ENCODE results near the gene TDRD6.

DNA sequence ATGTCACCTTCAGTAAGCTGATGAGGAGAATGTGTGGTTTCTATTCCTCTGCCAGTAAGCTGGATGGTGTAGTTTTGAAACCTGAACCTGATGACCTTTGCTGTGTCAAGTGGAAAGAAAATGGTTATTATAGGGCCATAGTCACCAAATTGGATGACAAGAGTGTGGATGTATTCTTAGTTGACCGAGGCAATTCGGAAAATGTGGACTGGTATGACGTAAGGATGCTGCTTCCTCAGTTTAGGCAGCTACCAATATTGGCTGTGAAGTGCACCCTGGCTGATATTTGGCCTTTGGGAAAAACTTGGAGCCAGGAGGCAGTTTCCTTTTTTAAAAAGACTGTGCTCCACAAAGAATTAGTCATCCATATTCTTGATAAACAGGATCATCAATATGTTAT, 2.0 kb downstream of the TDRD6 start:
- no peak for TF ChIP-seq ETV6 (conservative IDR thresholded peaks at IDR 0.05 in 1 of 2, IDR thresholded peaks at IDR 0.05 in 1 of 2; ENCODE audit: borderline replicate concordance in 1 of 2, low read depth in 1 of 2)
- TF ChIP-seq, protein P1, sequence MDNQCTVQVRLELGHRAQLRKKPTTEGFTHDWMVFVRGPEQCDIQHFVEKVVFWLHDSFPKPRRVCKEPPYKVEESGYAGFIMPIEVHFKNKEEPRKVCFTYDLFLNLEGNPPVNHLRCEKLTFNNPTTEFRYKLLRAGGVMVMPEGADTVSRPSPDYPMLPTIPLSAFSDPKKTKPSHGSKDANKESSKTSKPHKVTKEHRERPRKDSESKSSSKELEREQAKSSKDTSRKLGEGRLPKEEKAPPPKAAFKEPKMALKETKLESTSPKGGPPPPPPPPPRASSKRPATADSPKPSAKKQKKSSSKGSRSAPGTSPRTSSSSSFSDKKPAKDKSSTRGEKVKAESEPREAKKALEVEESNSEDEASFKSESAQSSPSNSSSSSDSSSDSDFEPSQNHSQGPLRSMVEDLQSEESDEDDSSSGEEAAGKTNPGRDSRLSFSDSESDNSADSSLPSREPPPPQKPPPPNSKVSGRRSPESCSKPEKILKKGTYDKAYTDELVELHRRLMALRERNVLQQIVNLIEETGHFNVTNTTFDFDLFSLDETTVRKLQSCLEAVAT (IDR thresholded peaks at IDR 0.05): no peak
- TF ChIP-seq CHD4 (IDR thresholded peaks at IDR 0.05): no peak
- no peak for TF ChIP-seq RCOR1 (conservative IDR thresholded peaks at IDR 0.05; ENCODE audit: low read depth, low read length)
- TF ChIP-seq, protein P2, sequence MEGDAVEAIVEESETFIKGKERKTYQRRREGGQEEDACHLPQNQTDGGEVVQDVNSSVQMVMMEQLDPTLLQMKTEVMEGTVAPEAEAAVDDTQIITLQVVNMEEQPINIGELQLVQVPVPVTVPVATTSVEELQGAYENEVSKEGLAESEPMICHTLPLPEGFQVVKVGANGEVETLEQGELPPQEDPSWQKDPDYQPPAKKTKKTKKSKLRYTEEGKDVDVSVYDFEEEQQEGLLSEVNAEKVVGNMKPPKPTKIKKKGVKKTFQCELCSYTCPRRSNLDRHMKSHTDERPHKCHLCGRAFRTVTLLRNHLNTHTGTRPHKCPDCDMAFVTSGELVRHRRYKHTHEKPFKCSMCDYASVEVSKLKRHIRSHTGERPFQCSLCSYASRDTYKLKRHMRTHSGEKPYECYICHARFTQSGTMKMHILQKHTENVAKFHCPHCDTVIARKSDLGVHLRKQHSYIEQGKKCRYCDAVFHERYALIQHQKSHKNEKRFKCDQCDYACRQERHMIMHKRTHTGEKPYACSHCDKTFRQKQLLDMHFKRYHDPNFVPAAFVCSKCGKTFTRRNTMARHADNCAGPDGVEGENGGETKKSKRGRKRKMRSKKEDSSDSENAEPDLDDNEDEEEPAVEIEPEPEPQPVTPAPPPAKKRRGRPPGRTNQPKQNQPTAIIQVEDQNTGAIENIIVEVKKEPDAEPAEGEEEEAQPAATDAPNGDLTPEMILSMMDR (IDR thresholded peaks at IDR 0.05 in 2 of 3, conservative IDR thresholded peaks at IDR 0.05 in 1 of 3; ENCODE audit: control insufficient read depth in 2 of 3, extremely low read depth in 1 of 3, insufficient read depth in 1 of 3, low read depth in 3 of 3, low read length in 3 of 3): no peak
- TF ChIP-seq KDM1A (IDR thresholded peaks at IDR 0.05; ENCODE audit: borderline replicate concordance): no peak
- TF ChIP-seq POLR2AphosphoS5 (IDR thresholded peaks at IDR 0.05; ENCODE audit: low read length): no peak
- no peak for TF ChIP-seq MYC (IDR thresholded peaks at IDR 0.05; ENCODE audit: insufficient read depth, insufficient read length, insufficient replicate concordance, low read length, severe bottlenecking)
- no peak for TF ChIP-seq SRF (IDR thresholded peaks at IDR 0.05; ENCODE audit: low read depth in 2 of 2, low read length in 2 of 2)
- TF ChIP-seq, protein P3, sequence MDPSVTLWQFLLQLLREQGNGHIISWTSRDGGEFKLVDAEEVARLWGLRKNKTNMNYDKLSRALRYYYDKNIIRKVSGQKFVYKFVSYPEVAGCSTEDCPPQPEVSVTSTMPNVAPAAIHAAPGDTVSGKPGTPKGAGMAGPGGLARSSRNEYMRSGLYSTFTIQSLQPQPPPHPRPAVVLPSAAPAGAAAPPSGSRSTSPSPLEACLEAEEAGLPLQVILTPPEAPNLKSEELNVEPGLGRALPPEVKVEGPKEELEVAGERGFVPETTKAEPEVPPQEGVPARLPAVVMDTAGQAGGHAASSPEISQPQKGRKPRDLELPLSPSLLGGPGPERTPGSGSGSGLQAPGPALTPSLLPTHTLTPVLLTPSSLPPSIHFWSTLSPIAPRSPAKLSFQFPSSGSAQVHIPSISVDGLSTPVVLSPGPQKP (IDR thresholded peaks at IDR 0.05; ENCODE audit: low read depth, low read length): no peak
